MCF 10A (cell line): ENCODE data around the gene PLA2G2C. TPM values are rescaled to one million over a fixed set of nuclear protein-coding genes. Genes with fewer than 3 reads are reported as not detected.

Experiments used
- BruUV-seq: library from RNA; stranded (reverse); fragments of 400-500 nt; replicated peaks from 2 replicates; lab custom pipeline; 2021; lab: Mats Ljungman, UMichigan
- CTCF ChIA-PET: fragments of 300-600 bp; sonication (Branson Sonifier 250); formaldehyde crosslinking; extraction: SDS; loops from one replicate; lab custom pipeline; 2021; ENCODE audit warnings: antibody characterized with exemption, inconsistent platforms; lab: Yijun Ruan, JAX
- POLR2A ChIA-PET: fragments of 300-600, 350-650 bp; sonication (Branson Sonifier 250); formaldehyde crosslinking; extraction: SDS; loops from one replicate; lab custom pipeline; 2020; ENCODE audit warnings: antibody characterized with exemption, inconsistent platforms; lab: Yijun Ruan, JAX
- DNase-seq: peaks from one replicate; pipeline ENCODE4 v3.0.0-alpha.2; 2018; ENCODE audit not compliant: unreplicated experiment
- H3K27ac Mint-ChIP-seq: one replicate; pipeline ENCODE4 v1.8.0; 2022; ENCODE audit warnings: mild to moderate bottlenecking, low read depth, mixed read lengths; ENCODE audit not compliant: unreplicated experiment
- H3K27me3 Mint-ChIP-seq: one replicate; pipeline ENCODE4 v1.8.0; 2022; ENCODE audit warnings: mixed read lengths; ENCODE audit not compliant: insufficient read depth, unreplicated experiment
- H3K36me3 Mint-ChIP-seq: one replicate; pipeline ENCODE4 v1.8.0; 2022; ENCODE audit warnings: mild to moderate bottlenecking, moderate library complexity, mixed read lengths; ENCODE audit not compliant: insufficient read depth, unreplicated experiment
- H3K4me1 Mint-ChIP-seq: one replicate; pipeline ENCODE4 v1.8.0; 2022; ENCODE audit warnings: mixed read lengths; ENCODE audit not compliant: insufficient read depth, unreplicated experiment
- H3K4me3 Mint-ChIP-seq: one replicate; pipeline ENCODE4 v1.8.0; 2022; ENCODE audit warnings: mild to moderate bottlenecking, moderate library complexity, mixed read lengths; ENCODE audit not compliant: unreplicated experiment
- H3K9me3 Mint-ChIP-seq: one replicate; pipeline ENCODE4 v1.8.0; 2022; ENCODE audit warnings: mixed read lengths; ENCODE audit not compliant: unreplicated experiment
- CTCF ChIP-seq: fragments of 200-600 bp; IDR thresholded peaks from one replicate; pipeline ENCODE4 v1.8.0; 2022; ENCODE audit warnings: antibody characterized with exemption, mild to moderate bottlenecking; ENCODE audit not compliant: unreplicated experiment
- intact Hi-C: fragments of 100-400 bp; cut with micrococcal nuclease; formaldehyde crosslinking; loops from 2 replicates; pipeline ENCODE4 v1.14.1; 2022
- total RNA-seq: library from RNA; stranded (reverse); gene quantifications from 2 replicates; pipeline ENCODE4 v1.2.3, GENCODE V29; 2022

The PLA2G2C gene
- total RNA-seq, 1 experiment from 2014 or later = not detected

GRCh38 chr1:20190256-20191160 lies 4.2 kb upstream of the PLA2G2C start:
- BruUV-seq = no TSS peak
- CTCF ChIA-PET = interaction anchor here (1.2 to 1.4 kb wide), 2 partner anchors 11 to 22 kb away, joined by 5 read pairs; no protein-coding TSS in a partner anchor
- no peak for TF ChIP-seq CTCF
- no peak for DNase-seq
- Mint-ChIP-seq H3K27me3 (peaks cover 23% of the 10 kb centered on the region), H3K27ac (no peak overlapping the region), H3K4me1 (peaks cover 20% of the 10 kb centered on the region), H3K4me3 (no peak overlapping the region), H3K36me3 (no peaks in the 10 kb centered on the region), H3K9me3 (no peaks in the 10 kb centered on the region)
- POLR2A ChIA-PET = no interaction called here
- intact Hi-C loops = no loop called here

- BruUV-seq = no TSS peak
- intact Hi-C loops = no loop called here
- CTCF ChIA-PET = interaction anchor here (0.6 to 1.4 kb wide), 3 partner anchors 23 to 1006 kb away, joined by 3 to 5 read pairs (median 3); no protein-coding TSS in a partner anchor
- Mint-ChIP-seq H3K4me3 (no peak overlapping the region), H3K4me1 (peaks cover 19% of the 10 kb centered on the region), H3K9me3 (no peaks in the 10 kb centered on the region), H3K27ac (no peak overlapping the region), H3K27me3 (peaks cover 23% of the 10 kb centered on the region), H3K36me3 (no peaks in the 10 kb centered on the region)
- TF ChIP-seq CTCF = no peak
- POLR2A ChIA-PET = no interaction called here
- no peak for DNase-seq
These were observed 3.3 kb upstream of the PLA2G2C start for GRCh38 chr1:20189664-20190063.

GRCh38 chr1:20188455-20188817 lies 2.1 kb upstream of the PLA2G2C start:
- no peak for DNase-seq
- no TSS peak for BruUV-seq
- Mint-ChIP-seq H3K4me3 (no peak overlapping the region), H3K36me3 (no peaks in the 10 kb centered on the region), H3K27me3 (peaks cover 23% of the 10 kb centered on the region), H3K9me3 (no peaks in the 10 kb centered on the region), H3K27ac (no peak overlapping the region), H3K4me1 (peaks cover 17% of the 10 kb centered on the region)
- TF ChIP-seq CTCF = no peak
- ChIA-PET CTCF (no interaction called here), POLR2A (no interaction called here)
- intact Hi-C loops = no loop called here

- Mint-ChIP-seq H3K9me3 (no peaks in the 10 kb centered on the region), H3K4me1 (peaks cover 19% of the 10 kb centered on the region), H3K4me3 (no peak overlapping the region), H3K27ac (no peak overlapping the region), H3K36me3 (no peaks in the 10 kb centered on the region), H3K27me3 (peaks cover 23% of the 10 kb centered on the region)
- POLR2A ChIA-PET = interaction anchor here (1.0 kb wide), 1 partner anchor 26 kb away, joined by 3 read pairs; no protein-coding TSS in a partner anchor
- no TSS peak for BruUV-seq
- no peak for DNase-seq
- intact Hi-C loops = no loop called here
- TF ChIP-seq CTCF = no peak
- CTCF ChIA-PET = interaction anchor here (1.2 kb wide), 1 partner anchor 8 kb away, joined by 7 read pairs; no protein-coding TSS in a partner anchor
These were observed 1.6 kb upstream of the PLA2G2C start for GRCh38 chr1:20187813-20188454.
